Endothelial cell of umbilical vein (primary cell): ENCODE measurements around the gene GPR18. TPM values are rescaled to one million over a fixed set of nuclear protein-coding genes. Genes with fewer than 3 reads are reported as not detected.

ENCODE experiments used
- BruUV-seq: library from RNA; stranded (reverse); fragments of 400-500 nt; replicated peaks from 2 replicates; lab custom pipeline; 2021; lab: Mats Ljungman, UMichigan
- CTCF ChIA-PET: fragments of 300-600, 350-600 bp; sonication (Branson Sonifier 250); formaldehyde crosslinking; loops from one replicate; lab custom pipeline; 2021; ENCODE audit warnings: antibody characterized with exemption, inconsistent platforms; lab: Charles Lee
- POLR2A ChIA-PET: fragments of 300-600, 350-600 bp; sonication (Branson Sonifier 250); formaldehyde crosslinking; loops from one replicate; lab custom pipeline; 2021; ENCODE audit warnings: antibody characterized with exemption, inconsistent platforms; lab: Charles Lee
- DNase-seq: peaks from one replicate; pipeline ENCODE4 v3.0.0-alpha.2; 2011; ENCODE audit warnings: low read depth, low spot score
- FAIRE-seq: peaks from 2 replicates; lab custom pipeline; 2011; peaks lifted over from hg19 to GRCh38; lab: Jason Lieb, UNC
- H2AFZ ChIP-seq: 2 replicates; pipeline ENCODE4 v1.6.0; 2012; ENCODE audit warnings: low read depth, low read length, control low read depth, inconsistent platforms
- H3K27ac ChIP-seq: 2 replicates; pipeline ENCODE4 v1.5.1; 2011; ENCODE audit warnings: low read depth, mild to moderate bottlenecking, control low read depth, low read length, moderate library complexity; ENCODE audit not compliant: insufficient read depth
- H3K27me3 ChIP-seq, 2 experiments: 2 replicates each; pipeline versions ENCODE4 v1.6.0 to v1.6.1; 2011; ENCODE audit warnings: low read length in 2 of 2, mixed read lengths in 1 of 2; ENCODE audit not compliant: control insufficient read depth in 2 of 2, insufficient read depth in 2 of 2
- H3K36me3 ChIP-seq, 2 experiments: 2 replicates in 1 of 2; 3 replicates in 1 of 2; pipeline ENCODE4 v1.5.1; 2011; ENCODE audit warnings: low read length in 2 of 2, mild to moderate bottlenecking in 1 of 2, moderate library complexity in 1 of 2; ENCODE audit not compliant: control insufficient read depth in 2 of 2, insufficient read depth in 2 of 2; ENCODE audit errors: extremely low read depth in 1 of 2
- H3K4me1 ChIP-seq: 3 replicates; pipeline ENCODE4 v1.5.1; 2011; ENCODE audit warnings: mild to moderate bottlenecking, low read length; ENCODE audit not compliant: control insufficient read depth, insufficient read depth; ENCODE audit errors: extremely low read depth
- H3K4me2 ChIP-seq: 2 replicates; pipeline ENCODE4 v1.6.1; 2011; ENCODE audit warnings: low read length, control low read depth, mixed read lengths; ENCODE audit not compliant: insufficient read depth
- H3K4me3 ChIP-seq, 3 experiments: fragments of 200-600 bp in 1 of 3; sonication (generic), shearing (Covaris generic) in 1 of 3; replicated peaks in 1 of 3; 2 replicates each; pipeline ENCODE4 v1.5.1; 2011 to 2016; ENCODE audit warnings: control low read depth in 3 of 3, low read length in 3 of 3, mild to moderate bottlenecking in 2 of 3, inconsistent platforms in 1 of 3, low read depth in 1 of 3, moderate library complexity in 1 of 3; ENCODE audit not compliant: insufficient read depth in 1 of 3
- H3K79me2 ChIP-seq: 2 replicates; pipeline ENCODE4 v1.6.0; 2012; ENCODE audit warnings: low read length, inconsistent platforms; ENCODE audit not compliant: control insufficient read depth, insufficient read depth
- H3K9ac ChIP-seq: replicated peaks from 2 replicates; pipeline ENCODE3; 2011; ENCODE audit warnings: low read length, control low read depth; ENCODE audit not compliant: insufficient read depth; ENCODE audit errors: extremely low read depth
- H3K9me1 ChIP-seq: replicated peaks from 3 replicates; pipeline ENCODE4 v1.6.0; 2011; ENCODE audit warnings: mild to moderate bottlenecking, low read length; ENCODE audit not compliant: control insufficient read depth, insufficient read depth; ENCODE audit errors: extremely low read depth
- H3K9me3 ChIP-seq: replicated peaks from 2 replicates; pipeline ENCODE4 v1.5.1; 2012; ENCODE audit warnings: low read length, inconsistent platforms; ENCODE audit not compliant: control insufficient read depth, insufficient read depth
- H4K20me1 ChIP-seq: replicated peaks from 2 replicates; pipeline ENCODE3; 2011; ENCODE audit warnings: mild to moderate bottlenecking, low read length; ENCODE audit not compliant: control insufficient read depth, insufficient read depth; ENCODE audit errors: extremely low read depth
- CTCF ChIP-seq, 2 donors: IDR thresholded peaks; 1 replicate in 1 of 2; 2 replicates in 1 of 2; pipeline ENCODE4 v1.5.1; 2011; ENCODE audit warnings: low read length in 2 of 2, mild to moderate bottlenecking in 2 of 2, moderate library complexity in 2 of 2, control low read depth in 1 of 2, inconsistent platforms in 1 of 2, low read depth in 1 of 2; ENCODE audit not compliant: insufficient read depth in 1 of 2; ENCODE audit errors: extremely low read depth in 1 of 2
- EZH2 ChIP-seq: IDR thresholded peaks from 2 replicates; pipeline ENCODE4 v1.6.1; 2012; ENCODE audit warnings: borderline replicate concordance, low read depth, mild to moderate bottlenecking, moderate library complexity, low read length, inconsistent platforms; ENCODE audit not compliant: severe bottlenecking
- FOS ChIP-seq: IDR thresholded peaks from 2 replicates; pipeline ENCODE4 v1.6.1; 2011; ENCODE audit warnings: mild to moderate bottlenecking, low read length, moderate library complexity, borderline replicate concordance; ENCODE audit not compliant: insufficient read depth
- GATA2 ChIP-seq: IDR thresholded peaks from 2 replicates; pipeline ENCODE4 v1.7.0; 2011; ENCODE audit warnings: low read depth, mild to moderate bottlenecking, moderate library complexity, mixed read lengths, low read length; ENCODE audit not compliant: insufficient read length, insufficient read depth
- JUN ChIP-seq: IDR thresholded peaks from 2 replicates; pipeline ENCODE4 v1.6.1; 2011; ENCODE audit warnings: borderline replicate concordance, low read depth; ENCODE audit not compliant: insufficient read length, insufficient read depth
- MYC ChIP-seq: IDR thresholded peaks from one replicate; pipeline ENCODE4 v1.6.1; 2011; ENCODE audit warnings: mild to moderate bottlenecking, low read depth, low read length
- POLR2A ChIP-seq: IDR thresholded peaks from 2 replicates; pipeline ENCODE4 v1.6.1; 2012; ENCODE audit warnings: low read depth, mild to moderate bottlenecking, control low read depth, low read length
- POLR2AphosphoS5 ChIP-seq: IDR thresholded peaks from 2 replicates; pipeline ENCODE4 v1.6.1; 2012; ENCODE audit warnings: low read depth, mild to moderate bottlenecking, control low read depth, low read length, moderate library complexity; ENCODE audit not compliant: insufficient read depth
- dilution Hi-C: fragments of 300-500 bp; cut with MboI; formaldehyde crosslinking; loops from one replicate; pipeline ENCODE4 v1.15.0; 2019; ENCODE audit warnings: low sequenced_read_pairs; ENCODE audit not compliant: extremely low pct_ligation_motif_present
- intact Hi-C: fragments of 100-400 bp; cut with micrococcal nuclease; formaldehyde crosslinking; loops from one replicate; pipeline ENCODE4 v1.10.0; 2022
- polyA plus RNA-seq, 4 experiments: library from polyadenylated mRNA; depleted of rRNA in 3 of 4; stranded (reverse) in 3 of 4; unstranded in 1 of 4; fragments of >200 nt; gene quantifications; 2 replicates each; pipeline versions ENCODE4 v1.2.1 to v1.2.3, GENCODE V29; 2011 to 2012; ENCODE audit warnings: missing spikeins in 1 of 4
- total RNA-seq: library from RNA; stranded (reverse); gene quantifications from 2 replicates; pipeline ENCODE4 v1.2.3, GENCODE V29; 2021
- TF ChIP-seq, protein P1 (sequence below): IDR thresholded peaks from 2 replicates; pipeline ENCODE4 v1.6.1; 2011; ENCODE audit not compliant: insufficient read depth, insufficient read length

GPR18 gene
- total and polyA plus RNA-seq, 2 donors (not counting 3 experiments of a cell fraction or from before 2014, with no cell fraction given), result not detected

GRCh38 chr13:99221567-99222239 is 36.5 kb downstream of the GPR18 start:
- CTCF ChIA-PET, result no interaction called here
- Histone ChIP-seq H2AFZ (no peak overlapping the region), H3K9me3 (no peaks in the 10 kb centered on the region), H3K79me2 (peaks cover 75% of the 10 kb centered on the region), H3K27me3 (no peaks in the 10 kb centered on the region), H3K27ac (no peak overlapping the region), H4K20me1 (peaks cover 2% of the 10 kb centered on the region), H3K9ac (no peak overlapping the region), H3K9me1 (no peaks in the 10 kb centered on the region), H3K4me3 (no peak overlapping the region), H3K36me3 (no peaks in the 10 kb centered on the region), H3K4me2 (no peak overlapping the region), H3K4me1 (peaks cover 4% of the 10 kb centered on the region)
- DNase-seq (no peak), FAIRE-seq (no peak)
- POLR2A ChIA-PET, result no interaction called here
- no peak for TF ChIP-seq FOS
- TF ChIP-seq EZH2, result no peak
- TF ChIP-seq CTCF (IDR thresholded peaks at IDR 0.05; ENCODE audit: extremely low read depth in 1 of 2, insufficient read depth in 1 of 2, low read depth in 1 of 2, low read length in 2 of 2), result no peak
- TF ChIP-seq MYC, result no peak
- TF ChIP-seq POLR2A, result no peak
- TF ChIP-seq POLR2AphosphoS5, result no peak
- TF ChIP-seq, protein P1, sequence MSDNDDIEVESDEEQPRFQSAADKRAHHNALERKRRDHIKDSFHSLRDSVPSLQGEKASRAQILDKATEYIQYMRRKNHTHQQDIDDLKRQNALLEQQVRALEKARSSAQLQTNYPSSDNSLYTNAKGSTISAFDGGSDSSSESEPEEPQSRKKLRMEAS, result no peak
- TF ChIP-seq JUN, result no peak
- no peak for TF ChIP-seq GATA2
- intact Hi-C loops, result no loop called here
- BruUV-seq, result no TSS peak
- dilution Hi-C loops, result no loop called here
